Hepatocyte (in vitro differentiated cells): Measurements from ENCODE around the gene SOCS2.

Experiments used
- EZH2 ChIP-seq: fragments of 200-600 bp; sonication (generic); IDR thresholded peaks from 2 replicates; pipeline ENCODE4 v1.6.1; 2016; ENCODE audit warnings: antibody characterized with exemption, mild to moderate bottlenecking, borderline replicate concordance
- EZH2phosphoT487 ChIP-seq: fragments of 200-600 bp; sonication (generic); IDR thresholded peaks from one replicate; pipeline ENCODE4 v1.6.1; 2018; ENCODE audit warnings: antibody characterized with exemption, mild to moderate bottlenecking, low read depth, moderate library complexity; ENCODE audit not compliant: unreplicated experiment, severe bottlenecking
- TF ChIP-seq, protein P1 (sequence below): fragments of 200-600 bp; sonication (generic); IDR thresholded peaks from 2 replicates; pipeline ENCODE4 v1.5.1; 2016; ENCODE audit warnings: antibody characterized with exemption, mild to moderate bottlenecking; ENCODE audit not compliant: poor library complexity

DNA sequence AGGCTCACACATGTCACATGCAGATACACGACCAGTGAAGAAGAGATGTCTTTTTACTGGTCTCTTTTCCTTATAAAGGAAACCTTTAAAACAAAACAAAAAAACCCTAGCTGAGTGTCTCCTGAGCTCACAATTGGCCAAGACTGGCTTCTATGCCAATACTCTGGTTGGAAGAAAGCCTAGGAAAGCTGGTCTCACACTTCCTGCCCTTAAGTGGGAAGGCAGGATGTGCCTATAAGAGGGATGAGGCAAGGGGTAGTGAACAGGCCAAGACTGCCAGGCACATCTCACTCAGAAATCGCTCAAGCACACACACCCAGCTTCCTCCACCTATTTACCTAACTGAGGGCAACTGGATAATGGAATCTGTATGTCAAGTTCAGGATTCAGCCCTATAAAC is 50.0 kb downstream of the SOCS2 start:
- TF ChIP-seq, protein P1, sequence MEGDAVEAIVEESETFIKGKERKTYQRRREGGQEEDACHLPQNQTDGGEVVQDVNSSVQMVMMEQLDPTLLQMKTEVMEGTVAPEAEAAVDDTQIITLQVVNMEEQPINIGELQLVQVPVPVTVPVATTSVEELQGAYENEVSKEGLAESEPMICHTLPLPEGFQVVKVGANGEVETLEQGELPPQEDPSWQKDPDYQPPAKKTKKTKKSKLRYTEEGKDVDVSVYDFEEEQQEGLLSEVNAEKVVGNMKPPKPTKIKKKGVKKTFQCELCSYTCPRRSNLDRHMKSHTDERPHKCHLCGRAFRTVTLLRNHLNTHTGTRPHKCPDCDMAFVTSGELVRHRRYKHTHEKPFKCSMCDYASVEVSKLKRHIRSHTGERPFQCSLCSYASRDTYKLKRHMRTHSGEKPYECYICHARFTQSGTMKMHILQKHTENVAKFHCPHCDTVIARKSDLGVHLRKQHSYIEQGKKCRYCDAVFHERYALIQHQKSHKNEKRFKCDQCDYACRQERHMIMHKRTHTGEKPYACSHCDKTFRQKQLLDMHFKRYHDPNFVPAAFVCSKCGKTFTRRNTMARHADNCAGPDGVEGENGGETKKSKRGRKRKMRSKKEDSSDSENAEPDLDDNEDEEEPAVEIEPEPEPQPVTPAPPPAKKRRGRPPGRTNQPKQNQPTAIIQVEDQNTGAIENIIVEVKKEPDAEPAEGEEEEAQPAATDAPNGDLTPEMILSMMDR, result no peak
- TF ChIP-seq EZH2 (no peak), EZH2phosphoT487 (no peak)
